HPDE6-E6E7 (cell line): ENCODE data around the gene CYP2W1.

Experiments
- DNase-seq: peaks from one replicate; pipeline ENCODE4 v3.0.0; 2011; ENCODE audit warnings: missing footprints; ENCODE audit errors: extremely low spot score

CYP2W1 gene

DNA sequence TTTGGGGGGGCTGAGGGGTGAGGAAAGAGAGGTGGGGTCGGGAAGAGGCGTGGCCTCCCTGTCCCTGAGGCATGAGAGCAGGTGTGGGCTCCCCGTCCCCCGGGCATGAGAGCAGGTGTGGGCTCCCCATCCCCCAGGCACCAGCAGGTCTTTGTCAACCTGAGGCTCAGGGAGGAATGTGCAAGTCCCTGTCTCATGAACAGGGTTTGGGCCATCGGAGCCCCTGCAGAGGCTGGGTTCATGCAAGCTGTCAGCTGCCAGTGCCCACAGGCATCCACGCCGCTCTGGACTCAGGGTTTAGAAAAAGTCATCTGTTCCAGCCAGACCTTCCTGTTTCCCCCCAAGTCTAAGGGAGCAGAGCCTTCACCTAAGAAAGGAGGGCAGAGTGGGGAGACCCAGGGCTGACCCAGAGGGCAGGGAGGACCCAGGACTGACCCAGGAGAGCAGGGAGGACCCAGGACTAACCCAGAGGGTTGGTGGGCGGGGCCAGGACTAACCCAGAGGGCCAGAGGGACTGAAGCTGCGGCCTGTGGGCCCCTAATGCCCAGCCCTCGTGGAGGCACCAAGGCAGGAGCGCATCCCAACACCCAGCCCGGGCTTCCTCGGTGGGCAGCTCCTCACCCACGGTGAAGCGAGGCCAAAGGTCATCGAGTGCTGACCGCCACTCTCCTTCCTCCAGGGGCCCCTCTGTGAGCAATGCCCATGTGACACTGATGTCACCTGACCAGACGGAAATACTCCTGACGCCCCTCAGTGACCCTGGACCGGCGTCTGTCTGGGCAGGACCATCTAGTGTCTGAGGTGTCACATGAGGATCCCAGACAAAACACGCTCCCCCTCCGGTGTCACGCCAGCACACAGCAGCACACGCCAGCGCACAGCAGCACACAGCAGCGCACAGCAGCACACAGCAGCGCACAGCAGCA is 32.5 kb downstream of the CYP2W1 start:
- no peak for DNase-seq

GRCh38 chr7:1016577-1017531 is 33.9 kb downstream of the CYP2W1 start:
- no peak for DNase-seq

DNA sequence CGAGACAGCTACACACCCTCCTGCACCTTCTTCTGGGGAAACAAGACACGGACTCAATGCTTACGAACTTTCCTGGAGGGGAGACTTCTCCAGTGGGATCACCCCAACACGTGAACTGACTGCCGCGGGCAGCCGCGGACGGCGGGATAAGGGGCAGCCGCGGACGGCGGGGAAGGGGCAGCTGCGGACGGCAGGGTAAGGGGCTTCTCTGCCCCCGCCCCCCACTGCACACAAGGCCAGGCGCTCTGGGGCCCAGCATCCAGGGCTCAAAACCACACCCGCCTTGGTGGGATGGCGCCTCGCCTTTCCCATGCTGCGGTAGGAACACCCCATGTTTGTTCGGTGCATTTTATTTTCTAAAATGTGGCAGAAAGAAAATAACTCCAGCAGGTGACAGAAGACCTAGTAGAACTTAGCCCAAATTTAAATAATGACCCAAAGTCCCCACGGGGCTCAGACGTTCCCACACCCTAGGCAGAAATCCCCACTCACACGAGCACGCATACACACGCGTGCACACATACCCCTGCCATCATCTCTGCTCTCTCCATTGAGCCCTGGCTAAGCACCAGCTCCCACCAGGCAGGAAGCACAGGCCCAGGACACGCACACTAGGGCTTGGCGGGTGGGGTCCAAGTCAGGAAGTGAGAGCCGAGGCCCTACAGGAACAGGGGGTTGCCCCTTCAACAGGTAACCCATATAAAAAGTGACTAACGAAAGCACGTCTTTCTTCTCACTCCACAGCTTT is 34.8 kb downstream of the CYP2W1 start:
- no peak for DNase-seq

DNA sequence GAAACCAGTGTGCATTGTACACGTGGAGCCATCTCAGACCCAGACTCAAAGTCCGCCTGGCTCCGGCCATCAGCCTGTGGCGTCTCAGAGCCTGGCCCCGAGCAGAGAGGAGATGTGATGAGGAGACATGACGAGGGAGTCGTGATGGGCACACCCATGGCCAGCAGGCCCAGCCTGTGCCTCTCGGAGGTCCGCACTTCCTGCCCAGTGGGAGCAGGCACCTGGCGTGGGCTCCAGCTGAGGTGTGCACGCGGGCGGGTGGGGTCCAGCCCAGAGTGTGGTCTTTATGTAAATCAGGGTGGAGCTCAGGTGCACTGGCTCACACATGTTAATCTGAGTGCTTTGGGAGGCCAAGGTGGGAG is 35.3 kb downstream of the CYP2W1 start:
- no peak for DNase-seq

DNA sequence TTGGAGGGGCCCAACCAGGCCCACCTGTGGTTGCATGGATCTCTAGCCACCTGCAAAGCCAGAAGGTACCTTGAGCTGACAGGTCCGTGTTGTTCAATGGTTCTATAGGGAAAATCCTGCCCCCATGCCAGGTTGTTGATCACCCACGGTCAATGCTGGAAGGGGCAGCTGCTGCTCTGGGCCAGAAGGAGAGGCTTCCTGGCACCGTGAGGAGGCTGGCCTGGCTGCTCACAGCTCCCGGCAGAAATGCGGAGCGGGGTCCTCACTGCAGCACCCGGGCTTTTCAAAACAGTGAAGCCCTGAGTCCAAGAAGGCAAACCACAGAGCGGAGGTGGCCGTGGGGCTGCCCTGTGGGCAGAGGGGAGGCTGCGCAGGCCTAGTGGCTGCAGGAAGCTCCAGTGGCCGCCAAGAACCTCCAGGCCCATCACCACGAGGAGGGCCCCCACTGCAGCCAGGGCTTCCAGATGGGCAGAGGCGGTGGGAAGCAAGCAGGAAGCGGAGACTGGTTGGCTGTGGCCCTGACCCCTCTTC is 36.3 kb downstream of the CYP2W1 start:
- DNase-seq: no peak

- no peak for DNase-seq
Measured at GRCh38 chr7:1019789-1020610, 37.0 kb downstream of the CYP2W1 start.

- no peak for DNase-seq
Measured at GRCh38 chr7:1020849-1021251, 37.9 kb downstream of the CYP2W1 start.

DNA sequence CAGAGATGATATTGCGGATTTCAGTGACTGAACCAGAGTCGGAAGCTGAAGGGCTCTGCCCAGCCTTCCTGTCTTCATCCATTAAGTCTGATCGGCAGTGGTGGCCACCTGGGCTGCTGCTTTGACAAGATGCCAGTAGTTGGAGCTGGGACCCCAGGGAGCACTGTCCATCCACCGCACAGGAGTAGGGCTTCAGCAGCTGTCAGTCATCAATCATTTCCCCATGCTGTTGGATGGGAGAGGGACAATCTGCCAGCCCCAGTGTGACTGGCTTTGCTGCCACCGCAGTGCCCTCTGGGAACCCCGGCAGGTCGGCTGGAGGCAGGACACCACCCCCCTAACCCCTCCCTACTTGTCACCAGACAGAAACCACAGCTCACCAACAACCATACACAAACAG is 38.4 kb downstream of the CYP2W1 start:
- no peak for DNase-seq

GRCh38 chr7:1021931-1022330 is 39.0 kb downstream of the CYP2W1 start:
- no peak for DNase-seq

GRCh38 chr7:1022356-1022755 is 39.4 kb downstream of the CYP2W1 start:
- DNase-seq: no peak

DNA sequence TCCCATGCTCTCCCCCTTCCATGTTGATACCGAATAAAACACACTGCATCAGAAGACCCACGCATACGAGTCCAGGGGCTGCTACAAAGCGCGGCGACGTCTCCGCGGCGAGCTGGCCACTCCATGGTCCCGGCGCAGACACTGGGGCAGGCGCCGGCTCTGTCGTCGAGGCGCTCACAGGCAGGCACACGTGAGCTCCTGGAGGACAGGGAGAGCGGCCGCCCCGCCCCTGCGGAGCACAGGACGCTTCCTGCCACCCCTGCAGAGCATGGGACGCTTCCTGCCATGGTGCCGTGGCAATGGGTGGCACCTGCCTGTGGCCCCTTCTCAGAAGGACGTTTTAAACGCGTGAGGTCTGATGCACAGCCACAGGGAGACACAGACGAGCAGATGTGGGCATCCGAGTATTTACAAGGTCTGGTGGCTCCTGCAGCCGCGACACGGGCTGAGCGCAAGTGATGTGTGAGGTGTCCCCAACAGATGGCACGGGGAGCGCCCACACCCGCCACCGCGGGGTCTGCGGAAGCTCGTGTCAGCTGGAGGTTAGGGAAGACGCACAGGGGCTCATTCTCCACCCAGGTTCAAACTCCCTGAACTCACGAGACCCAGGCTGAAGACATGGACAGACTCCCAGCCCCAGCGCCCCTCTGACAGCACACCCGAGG is 40.0 kb downstream of the CYP2W1 start:
- DNase-seq: no peak

DNA sequence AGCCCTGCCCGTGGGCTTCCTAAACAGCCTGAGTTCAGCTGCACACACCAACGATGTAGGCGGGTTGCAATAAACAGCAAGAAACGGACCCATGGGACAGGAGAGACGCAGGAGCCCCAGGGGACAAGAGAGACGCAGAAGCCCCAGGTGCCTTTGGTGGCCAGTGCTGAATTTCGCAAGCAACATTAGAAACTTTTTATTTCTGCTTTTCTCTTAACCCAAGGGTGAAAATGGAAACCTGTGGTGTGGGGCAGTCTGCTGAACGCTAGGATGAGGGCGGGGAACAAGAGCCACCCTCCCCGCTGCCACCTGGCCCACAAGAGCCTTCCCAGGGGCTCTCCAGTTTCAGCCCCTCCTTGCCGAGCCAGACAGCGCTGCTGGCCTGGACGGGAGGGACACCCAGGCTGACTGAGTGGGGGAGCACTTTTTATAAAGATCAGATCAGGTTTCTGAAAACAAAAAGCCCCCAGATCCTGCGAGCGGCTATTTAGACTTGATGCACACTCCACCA is 41.4 kb downstream of the CYP2W1 start:
- DNase-seq: no peak

DNA sequence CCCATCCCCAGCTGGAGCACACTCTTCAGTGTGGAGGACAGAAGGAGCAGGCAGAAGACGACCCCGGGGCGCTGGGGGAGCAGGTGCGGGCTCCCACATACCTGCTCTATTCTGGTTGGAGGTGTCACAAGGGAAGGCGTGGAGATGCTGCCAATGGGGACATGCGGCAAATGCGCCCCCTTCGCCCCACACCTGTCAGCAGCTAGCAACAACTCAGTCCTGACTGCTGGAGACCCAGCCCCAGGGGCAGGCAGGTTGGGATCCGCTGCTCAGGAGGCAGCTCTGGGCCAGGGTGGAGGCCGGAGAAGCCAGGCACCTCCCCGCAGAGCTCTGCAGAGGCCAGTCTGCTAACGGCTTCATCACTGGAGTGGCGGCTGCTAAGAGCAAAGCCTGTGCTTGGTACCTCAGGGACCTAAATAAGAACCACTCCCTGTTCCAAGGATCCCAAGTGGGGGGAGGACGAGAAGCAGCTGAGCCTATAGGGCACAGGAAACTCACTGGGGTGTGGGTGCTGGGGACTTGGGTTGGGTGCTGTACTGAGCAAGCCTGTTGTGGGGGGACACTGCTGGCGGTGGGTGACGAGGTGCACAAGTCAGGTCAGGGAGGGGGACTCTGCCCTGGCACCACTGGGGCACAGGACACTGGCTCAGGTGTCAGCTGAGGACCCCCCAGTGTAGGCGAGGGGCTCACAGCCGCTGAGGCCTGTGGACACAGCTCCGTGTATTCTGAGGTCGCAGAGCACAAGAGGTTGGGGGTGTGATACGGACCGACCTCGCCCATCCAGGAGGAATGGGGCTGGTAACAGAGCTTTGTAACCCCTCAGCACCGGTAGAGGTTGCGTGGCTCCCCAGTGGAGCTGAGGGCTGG is 42.1 kb downstream of the CYP2W1 start:
- DNase-seq: no peak

DNA sequence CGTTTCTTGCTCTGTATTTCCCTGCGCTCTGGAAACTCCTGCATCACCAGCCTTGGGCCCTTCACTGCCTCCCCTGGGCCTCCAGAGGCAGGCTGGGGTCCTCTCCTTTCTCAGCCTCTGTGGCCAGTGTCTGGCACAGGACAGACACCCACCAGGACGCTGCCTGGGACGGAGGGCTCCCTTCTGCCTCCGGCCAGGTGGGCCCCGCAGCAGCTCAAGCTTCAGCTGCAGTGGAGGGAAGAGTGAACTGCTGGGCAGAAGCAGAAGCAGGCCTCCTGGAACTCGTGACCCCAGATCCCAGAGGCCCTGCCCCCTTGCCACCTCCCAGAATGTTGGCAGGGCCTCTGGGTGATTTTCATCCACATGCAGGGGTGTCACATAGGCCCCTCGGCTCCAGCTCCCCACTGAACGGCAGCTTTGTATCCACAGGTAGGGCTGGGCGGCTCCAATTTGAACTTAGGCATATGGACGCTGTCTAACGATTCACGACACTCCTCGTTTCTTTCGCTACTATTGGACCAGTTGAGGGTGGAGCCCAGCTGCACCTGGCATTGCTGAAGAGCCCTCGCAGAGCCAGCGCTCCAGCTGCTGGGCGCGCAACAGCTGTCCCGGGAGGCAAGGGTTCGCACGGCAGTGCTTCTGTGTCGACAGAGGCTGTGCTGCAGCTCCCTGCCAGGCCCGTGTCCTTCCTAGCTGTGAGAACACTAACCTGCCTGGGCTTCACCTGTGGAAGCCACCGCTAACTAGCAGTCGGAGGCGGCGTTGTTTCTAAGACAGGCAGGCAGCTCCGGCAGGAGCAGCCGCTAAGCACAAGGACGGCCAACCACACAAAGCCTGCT is 43.0 kb downstream of the CYP2W1 start:
- no peak for DNase-seq

DNA sequence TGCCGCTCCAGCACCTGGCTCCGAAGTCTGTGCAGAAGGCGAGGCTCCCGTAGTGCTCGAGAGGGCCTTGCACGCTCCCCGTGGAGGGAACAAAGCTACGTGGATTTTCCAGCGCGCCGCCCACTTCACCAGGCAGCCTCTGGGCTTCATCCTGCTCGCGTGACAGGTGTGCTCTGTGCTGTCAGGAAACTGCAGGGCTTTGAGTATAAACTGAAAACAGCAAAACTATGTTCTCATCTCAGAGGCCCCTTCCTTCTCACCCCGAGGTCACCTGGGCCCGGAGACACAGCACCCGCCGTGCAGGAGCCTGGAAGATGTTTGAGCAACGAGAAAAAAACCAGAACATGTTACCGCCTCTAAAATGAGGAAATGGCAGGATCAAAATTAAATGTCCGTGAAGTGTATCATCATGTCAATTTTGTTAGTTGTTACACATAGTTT is 43.8 kb downstream of the CYP2W1 start:
- no peak for DNase-seq

GRCh38 chr7:1027242-1028043 is 44.5 kb downstream of the CYP2W1 start:
- no peak for DNase-seq
